Measurements from ENCODE around the gene PLEKHA7.

The PLEKHA7 gene

DNA sequence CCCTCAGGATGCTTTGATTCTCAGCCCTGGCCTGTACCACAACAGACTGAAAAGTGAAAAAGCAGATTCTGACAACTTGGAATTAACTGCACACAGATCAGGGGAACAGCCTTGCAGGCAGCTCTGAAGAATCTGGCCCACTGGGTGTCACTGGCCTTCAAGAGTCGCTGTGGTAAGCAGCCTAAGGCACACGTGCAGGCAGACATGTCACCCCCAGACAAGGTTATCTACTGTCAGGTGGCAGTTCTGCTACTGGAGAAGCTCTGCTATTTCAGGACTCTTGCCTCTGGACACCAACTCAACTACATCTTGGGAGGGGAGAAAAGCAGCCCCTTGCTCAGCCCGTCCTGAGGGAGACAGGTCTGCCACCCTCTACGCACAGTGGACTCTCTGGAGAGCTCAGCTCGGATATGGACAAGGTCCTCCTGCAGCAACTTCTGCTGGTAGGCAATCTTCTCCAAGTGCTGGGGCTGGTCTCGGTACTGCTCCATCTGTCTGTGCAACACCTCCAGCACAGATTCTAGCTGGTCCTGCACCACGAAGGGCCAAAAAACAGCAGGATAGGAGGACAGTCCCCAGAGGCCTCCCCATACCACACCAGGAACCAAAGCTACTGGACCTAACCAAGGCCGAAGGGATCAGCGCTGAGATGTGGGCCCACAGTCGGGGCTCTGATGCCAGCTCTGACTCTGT is 212.8 kb downstream of the PLEKHA7 start:
- DNase-seq: no peak

DNA sequence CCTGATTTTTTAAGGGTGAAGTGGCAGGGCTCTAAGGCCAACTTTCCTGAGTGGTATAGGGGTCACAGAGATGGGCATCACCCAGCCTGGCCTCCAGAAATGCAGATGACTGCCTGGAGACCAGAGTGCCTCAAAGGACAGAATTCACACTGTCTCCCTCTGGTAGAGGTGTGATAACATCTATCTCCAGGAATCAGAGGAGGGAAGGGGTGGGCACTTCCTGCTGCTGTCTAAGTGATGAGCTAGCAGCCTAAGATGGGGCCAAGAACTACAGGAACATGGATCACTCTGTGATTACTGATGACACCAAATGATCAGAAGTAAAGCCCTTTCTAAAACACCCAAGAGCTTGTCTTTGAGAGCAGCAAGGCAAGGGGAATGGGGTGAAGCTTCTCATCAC is 213.8 kb downstream of the PLEKHA7 start:
- DNase-seq: no peak

DNA sequence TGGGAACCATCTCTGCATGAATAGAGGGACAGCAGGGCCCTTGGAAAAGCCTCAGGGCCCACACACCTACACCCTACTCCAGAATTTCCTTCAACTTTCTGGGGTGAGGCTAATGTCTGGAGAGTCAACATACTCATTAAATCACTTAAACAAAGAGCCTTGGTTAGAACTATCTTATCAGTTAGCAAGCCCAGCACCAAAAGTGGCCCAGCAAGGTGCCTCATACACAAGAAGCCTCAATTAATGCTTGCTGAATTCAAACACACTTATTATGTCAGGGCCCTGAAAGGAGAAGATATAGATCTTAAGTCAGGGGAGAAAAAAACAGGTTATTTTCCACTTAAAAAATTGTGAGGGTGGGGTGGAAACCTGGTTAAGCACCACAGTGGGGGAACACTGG is 214.3 kb downstream of the PLEKHA7 start:
- no peak for DNase-seq

- DNase-seq: no peak
Measured at GRCh38 chr11:16799221-16799620, 215.0 kb downstream of the PLEKHA7 start.

- no peak for DNase-seq
Measured at GRCh38 chr11:16797776-16798175, 216.4 kb downstream of the PLEKHA7 start.

GRCh38 chr11:16796311-16796710 is 217.9 kb downstream of the PLEKHA7 start:
- no peak for DNase-seq

GRCh38 chr11:16795146-16795545 is 219.1 kb downstream of the PLEKHA7 start:
- DNase-seq: no peak

DNA sequence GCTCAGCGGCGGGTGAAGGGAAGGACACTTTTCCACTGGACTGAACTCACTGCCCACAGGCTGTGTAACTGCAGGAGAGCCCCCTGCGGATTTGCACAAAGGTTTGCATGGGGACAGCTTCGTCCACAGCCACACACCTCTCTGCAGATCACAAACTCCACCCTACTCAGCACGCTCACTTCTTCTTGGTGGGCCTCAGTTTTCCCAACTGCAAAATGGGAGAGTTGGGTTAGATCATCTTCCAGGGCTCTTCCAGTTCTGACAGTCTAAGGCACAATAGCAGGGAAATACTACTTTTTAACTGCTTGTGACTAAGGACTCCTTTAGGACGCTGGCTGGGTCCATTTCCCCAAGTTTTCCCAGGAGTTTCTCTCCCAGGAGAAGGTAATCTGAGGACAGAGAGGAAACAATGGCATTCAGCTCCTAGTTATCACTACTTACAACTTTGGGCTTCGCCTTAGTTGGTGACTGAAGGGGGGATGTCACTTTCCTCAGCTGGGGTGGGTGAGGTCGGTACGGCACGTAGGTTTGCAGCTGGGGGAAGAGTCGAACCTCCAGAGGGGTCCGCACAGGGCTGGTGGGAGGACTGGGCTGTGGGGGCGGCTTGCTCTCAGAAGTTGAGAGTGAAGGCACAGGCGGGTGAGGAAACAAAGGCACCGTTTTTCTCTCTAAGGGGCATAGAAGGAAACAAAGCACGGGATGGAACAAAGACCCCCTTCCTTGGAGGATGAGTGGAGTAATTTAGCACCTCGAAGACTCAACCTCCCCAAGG is 220.0 kb downstream of the PLEKHA7 start:
- DNase-seq: no peak

DNA sequence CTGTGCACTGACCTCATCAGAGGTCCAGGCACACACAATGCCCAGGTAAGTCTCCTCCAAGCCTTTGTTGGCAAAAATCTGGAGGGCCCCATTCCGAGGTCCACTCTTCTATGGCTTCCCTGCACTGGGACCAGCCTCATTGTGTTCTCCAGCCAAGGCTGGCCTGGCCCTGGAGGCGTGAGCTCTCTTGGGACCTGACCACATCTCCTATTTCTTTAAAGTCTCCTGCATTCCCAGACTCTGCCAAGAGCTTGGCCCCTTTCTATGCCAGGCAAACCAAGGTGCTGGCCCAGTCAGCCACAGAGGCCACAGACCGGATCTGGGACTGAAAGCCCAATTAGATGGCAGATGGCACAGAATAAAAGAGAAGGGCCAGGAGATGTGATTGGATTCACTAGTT is 220.7 kb downstream of the PLEKHA7 start:
- no peak for DNase-seq

GRCh38 chr11:16793009-16793408 is 221.2 kb downstream of the PLEKHA7 start:
- no peak for DNase-seq

- no peak for DNase-seq
Measured at GRCh38 chr11:16792426-16792825, 221.8 kb downstream of the PLEKHA7 start.

- DNase-seq: no peak
Measured at GRCh38 chr11:16791191-16791961, 222.8 kb downstream of the PLEKHA7 start.

- DNase-seq: no peak
Measured at GRCh38 chr11:16790486-16791190, 223.6 kb downstream of the PLEKHA7 start.

DNA sequence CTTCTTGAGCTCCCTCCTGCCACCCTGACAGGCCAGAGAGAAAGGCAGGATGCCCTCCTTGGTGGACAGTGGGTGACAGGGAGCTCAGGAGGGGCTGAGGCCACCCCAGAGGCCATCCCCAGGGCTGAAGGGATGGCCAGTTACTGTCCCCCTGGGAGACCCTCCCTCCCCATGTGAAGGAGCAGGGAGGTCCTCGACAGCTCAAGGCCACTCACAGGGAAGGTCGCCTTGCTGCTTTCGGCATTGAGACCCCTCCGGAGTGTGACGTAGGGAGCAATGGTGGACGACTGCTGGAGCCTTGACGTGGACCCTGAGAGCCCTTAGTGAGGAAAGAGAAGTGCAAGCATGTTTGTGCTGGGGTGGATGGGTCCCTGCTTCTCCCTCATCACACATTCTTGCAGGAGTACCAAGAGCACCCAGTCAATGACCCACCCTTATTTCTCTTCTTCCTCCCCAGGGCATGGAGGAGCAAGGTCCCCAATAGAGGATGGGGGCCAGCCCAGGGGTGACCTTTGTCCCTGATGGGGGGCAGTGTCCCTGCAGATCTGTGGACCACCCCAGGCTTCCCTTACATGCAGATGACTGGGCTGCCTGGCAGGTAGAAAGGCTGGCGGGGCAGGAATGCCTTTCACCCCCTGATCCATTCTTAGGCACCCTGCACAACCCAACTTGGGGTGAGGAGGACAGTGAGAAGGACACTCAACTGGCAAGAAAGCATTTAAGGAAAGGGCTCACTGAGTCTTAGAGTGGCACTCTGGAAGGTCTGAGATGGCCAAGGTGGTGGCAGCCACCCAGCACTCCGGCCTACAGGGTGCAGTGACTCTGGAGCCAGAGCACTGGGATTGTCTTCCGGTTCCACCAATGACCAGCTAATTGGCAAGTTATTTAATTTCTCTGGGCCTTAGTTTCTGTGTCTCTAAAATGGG is 224.4 kb downstream of the PLEKHA7 start:
- no peak for DNase-seq

DNA sequence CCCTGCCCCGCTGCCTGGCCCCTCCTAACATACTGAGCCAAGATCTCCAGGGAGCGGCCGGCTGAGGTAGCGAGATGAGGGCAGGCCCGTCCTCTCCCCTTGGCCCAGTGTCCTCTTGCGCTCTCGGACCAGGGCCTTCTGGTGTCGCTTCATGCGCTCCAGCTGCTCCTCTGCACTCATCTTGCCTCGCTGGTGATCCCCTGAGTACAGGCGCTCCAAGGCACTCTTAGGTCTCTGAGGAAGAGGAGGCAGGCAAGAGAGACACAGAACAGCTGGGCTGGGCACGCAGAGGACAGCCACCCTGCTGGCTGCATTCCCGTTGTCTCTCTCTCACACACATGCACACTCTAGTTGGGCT is 225.2 kb downstream of the PLEKHA7 start:
- DNase-seq: no peak

DNA sequence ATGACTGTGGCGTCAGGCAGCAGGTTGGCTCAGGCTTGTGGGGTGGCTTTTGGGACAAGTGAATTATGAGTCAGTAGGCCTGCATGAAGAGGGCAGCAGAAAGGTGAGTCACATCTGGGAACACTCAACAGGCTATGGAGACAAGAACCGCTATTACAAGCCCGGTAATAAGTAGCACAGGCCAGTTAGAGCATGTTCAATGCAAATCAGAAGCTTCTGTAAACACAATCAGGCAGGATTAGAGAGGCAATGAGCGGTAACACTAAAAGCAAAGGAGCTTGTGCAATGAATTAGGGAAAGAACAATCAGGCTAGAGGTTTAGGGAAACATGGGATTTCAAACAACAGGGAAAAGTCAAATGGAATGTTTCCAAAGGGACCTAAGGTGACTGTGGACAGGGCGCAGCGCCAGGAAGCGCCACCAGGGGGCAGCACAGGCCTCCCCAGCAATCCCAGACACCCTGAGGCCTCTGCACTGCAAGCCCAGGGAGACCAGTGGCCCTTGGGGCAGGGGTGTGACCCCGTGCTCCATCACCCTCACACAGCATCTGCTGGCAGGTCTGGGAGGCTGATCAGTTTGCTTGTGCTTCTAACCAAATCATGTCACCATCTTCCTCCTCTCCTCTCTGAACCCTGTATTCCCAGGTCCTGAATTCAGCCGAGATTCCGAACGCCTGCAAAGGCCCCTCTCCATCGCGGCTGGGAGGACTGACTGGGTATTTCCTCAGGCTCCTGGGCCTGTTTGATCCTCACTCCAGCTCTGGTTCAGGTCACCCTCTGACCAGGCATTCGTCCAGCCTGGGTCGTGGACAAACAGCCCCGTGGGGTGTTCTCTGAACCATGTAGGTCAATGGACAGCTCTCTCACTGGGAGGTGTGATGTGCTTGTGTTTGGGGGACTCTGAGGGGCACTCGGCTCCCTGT is 225.8 kb downstream of the PLEKHA7 start:
- DNase-seq: peak; percentile 17 to 34

GRCh38 chr11:16787035-16787742 is 227.0 kb downstream of the PLEKHA7 start:
- DNase-seq: no peak

- no peak for DNase-seq
Measured at GRCh38 chr11:16786131-16786530, 228.1 kb downstream of the PLEKHA7 start.

GRCh38 chr11:16785520-16786128 is 228.6 kb downstream of the PLEKHA7 start:
- peak; percentile 34 to 42 for DNase-seq

DNA sequence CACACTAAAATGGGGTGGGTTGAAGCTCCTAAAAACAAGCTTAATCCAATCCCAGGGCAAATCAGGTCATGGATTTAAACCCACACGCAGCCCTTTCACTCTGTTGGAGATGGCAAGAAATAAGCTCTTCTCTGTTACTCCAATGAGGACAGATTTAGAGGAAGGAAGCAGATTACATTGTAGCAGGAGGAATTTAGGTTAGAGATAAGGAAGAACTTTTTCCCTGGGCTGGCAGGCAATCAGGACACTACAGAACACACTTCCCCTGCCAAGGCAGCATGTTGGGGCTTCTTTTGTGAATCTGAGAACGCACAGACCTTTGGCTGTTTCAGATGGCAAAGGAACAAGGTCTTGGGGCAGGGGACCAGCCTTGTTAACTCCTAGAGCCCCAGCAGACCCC is 229.5 kb downstream of the PLEKHA7 start:
- DNase-seq: no peak

Data from activated CD4-positive, alpha-beta T cell treated with anti-CD3 and anti-CD28 coated beads, Interleukin-2, amount 50 U/mL, for 4 hours (primary cell).